Measurements from ENCODE around the gene LSM14B. TPM values are rescaled to one million over a fixed set of nuclear protein-coding genes. Genes with fewer than 3 reads are reported as not detected.

LSM14B gene
- total RNA-seq, 4 donors from 2014 or later, result 27.1 to 35.5 (median 33.3) TPM

DNA sequence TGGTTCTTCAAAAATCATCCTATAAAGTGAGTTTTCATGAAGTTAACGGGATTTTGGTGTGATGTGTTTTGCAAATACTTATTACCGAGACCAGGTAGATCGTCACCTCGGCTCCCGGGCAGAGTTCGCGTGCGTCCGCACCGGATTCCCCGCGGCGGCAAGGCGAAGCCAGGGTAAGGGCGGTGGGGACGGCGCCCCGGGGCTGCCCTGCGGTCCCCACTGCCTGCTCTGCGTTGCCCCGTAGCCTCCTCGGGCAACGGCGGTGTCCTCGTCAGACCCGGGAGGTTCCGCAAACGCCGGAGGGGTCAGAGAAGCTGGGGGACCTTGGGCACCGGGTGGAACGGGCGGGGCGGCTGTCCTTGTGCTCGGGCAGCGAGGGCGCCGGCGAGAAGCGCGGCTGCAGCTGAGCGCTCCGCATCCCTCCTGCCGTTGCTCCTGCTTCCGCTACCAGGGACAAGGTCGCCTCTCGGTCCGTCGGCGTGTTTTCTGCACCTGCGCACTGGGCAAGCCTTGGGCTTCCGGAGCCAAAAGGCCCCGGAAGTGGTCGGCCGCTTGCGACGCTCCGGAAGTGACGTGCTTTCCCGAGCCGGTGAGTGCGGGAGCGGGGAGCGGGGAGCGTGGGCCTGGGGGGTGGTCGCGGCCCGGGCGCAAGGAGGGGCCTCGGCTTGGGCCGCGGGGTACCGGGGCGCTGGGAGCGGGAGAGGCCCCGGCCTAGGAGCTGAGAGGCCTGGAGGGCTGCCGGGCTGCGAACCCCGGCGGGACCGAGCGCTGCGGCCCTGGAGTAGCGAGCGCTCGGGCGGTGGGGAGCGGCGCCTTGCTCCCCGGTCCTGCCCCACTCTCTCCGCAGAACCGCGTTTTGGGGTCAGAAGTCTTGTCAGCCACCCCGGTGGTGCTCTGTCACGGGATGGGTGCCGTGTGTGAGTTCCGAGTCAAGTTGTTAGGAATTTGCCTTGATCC, 60.5 kb downstream of the LSM14B start, which contains the start of gene MTG2:
TSS of gene MTG2 (plus strand) at position 560 of the 957 bp plus-strand sequence. CDS start 10,393 bp downstream, outside the sequence.
- Histone ChIP-seq H3K27me3 (no peaks in the 10 kb centered on the region), H3K27ac (peak within 1 kb of the TSS; percentile 91 to 96 (median 94)), H3K4me1 (peaks cover 0 to 19% (median 4%) of the 10 kb centered on the region in 4 donors), H3K4me3 (peak within 1 kb of the TSS; percentile 74 to 94 (median 89)), H3K9me3 (no peaks in the 10 kb centered on the region), H3K36me3 (peaks cover 0 to 11% (median 0%) of the 10 kb centered on the region in 3 donors)
- peak; percentile 88 to 92 for TF ChIP-seq POLR2A (IDR thresholded peaks at IDR 0.05)
- TF ChIP-seq, protein P1, sequence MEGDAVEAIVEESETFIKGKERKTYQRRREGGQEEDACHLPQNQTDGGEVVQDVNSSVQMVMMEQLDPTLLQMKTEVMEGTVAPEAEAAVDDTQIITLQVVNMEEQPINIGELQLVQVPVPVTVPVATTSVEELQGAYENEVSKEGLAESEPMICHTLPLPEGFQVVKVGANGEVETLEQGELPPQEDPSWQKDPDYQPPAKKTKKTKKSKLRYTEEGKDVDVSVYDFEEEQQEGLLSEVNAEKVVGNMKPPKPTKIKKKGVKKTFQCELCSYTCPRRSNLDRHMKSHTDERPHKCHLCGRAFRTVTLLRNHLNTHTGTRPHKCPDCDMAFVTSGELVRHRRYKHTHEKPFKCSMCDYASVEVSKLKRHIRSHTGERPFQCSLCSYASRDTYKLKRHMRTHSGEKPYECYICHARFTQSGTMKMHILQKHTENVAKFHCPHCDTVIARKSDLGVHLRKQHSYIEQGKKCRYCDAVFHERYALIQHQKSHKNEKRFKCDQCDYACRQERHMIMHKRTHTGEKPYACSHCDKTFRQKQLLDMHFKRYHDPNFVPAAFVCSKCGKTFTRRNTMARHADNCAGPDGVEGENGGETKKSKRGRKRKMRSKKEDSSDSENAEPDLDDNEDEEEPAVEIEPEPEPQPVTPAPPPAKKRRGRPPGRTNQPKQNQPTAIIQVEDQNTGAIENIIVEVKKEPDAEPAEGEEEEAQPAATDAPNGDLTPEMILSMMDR (IDR thresholded peaks at IDR 0.05), result peak in 3 of 6 experiments; percentile 1 to 30 (median 12)
- peak; percentile 93 to 98 (median 95) for DNase-seq

DNA sequence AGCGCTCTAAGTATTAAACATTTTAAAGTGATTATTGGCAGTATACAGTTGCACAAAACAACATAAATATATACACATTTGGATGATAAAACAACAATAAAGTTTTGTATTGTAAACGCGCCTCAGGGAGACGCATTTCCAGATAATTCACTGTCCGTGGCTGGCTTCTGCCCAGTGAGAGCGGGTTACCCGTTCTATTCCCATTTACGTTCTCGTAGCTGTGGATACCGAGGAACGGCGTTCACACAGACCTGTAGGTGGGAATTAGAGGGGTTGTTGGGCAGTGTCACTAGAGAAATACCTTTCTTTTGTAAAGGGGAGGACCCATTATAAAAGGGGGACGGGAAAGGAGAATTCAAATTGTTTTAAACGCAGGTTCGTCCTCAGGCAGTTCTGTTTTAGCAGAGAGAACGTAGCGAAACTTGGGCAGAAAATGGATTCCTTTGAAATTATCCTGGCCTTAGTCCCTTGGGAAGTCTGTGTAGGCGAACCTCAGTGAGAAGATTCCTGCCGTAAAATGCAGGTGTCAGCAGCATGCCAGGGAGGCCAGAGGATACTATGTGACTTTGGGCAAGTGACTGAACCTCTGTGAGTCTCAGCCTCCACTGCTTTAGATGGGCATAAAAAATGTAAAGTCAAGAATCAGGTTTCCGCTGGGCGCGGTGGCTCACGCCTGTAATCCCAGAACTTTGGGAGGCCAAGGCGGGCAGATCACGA, 61.3 kb downstream of the LSM14B start:
- Histone ChIP-seq H3K27ac (peak overlapping the region; percentile 91 to 96 (median 94)), H3K36me3 (peaks cover 0 to 11% (median 0%) of the 10 kb centered on the region in 3 donors), H3K9me3 (no peaks in the 10 kb centered on the region), H3K4me3 (peak overlapping the region; percentile 74 to 94 (median 89)), H3K27me3 (no peaks in the 10 kb centered on the region), H3K4me1 (peaks cover 0 to 19% (median 4%) of the 10 kb centered on the region in 4 donors)
- TF ChIP-seq, protein P1 (IDR thresholded peaks at IDR 0.05), result no peak
- no peak for TF ChIP-seq POLR2A (IDR thresholded peaks at IDR 0.05)
- no peak for DNase-seq

Other genes starting within 250 kb of the LSM14B start
- gene TAF4, start 56.6 kb upstream of the LSM14B start, total RNA-seq, result 10 to 100 TPM; 18.9 to 93.5 (median 31.0) TPM
- gene PSMA7, start 20.9 kb downstream of the LSM14B start, total RNA-seq, result 100 to 1,000 TPM; 181 to 264 (median 228) TPM
- gene SS18L1, start 21.3 kb downstream of the LSM14B start, total RNA-seq, result 10 to 100 TPM; 14.9 to 27.2 (median 24.5) TPM
- 10 to 100 TPM; 23.1 to 62.2 (median 31.6) TPM for gene MTG2, start 60.6 kb downstream of the LSM14B start, total RNA-seq
- under 1 TPM in 1 of 4 donors, not detected in 3; 0.27 TPM for gene HRH3, start 97.8 kb downstream of the LSM14B start, total RNA-seq
- 10 to 100 TPM; 52.8 to 86.7 (median 64.2) TPM for gene OSBPL2, start 116.0 kb downstream of the LSM14B start, total RNA-seq
- gene ADRM1, start 180.5 kb downstream of the LSM14B start, total RNA-seq, result 100 to 1,000 TPM in 2 of 4 donors, 10 to 100 TPM in 2; 90.8 to 136 (median 99.7) TPM
- gene LAMA5, start 244.8 kb downstream of the LSM14B start, total RNA-seq, result 100 to 1,000 TPM in 2 of 4 donors, 10 to 100 TPM in 2; 31.2 to 328 (median 87.3) TPM

All from Peyer's patch (tissue), 4 donors.